GM12874 (cell line): Measurements from ENCODE around the gene PTGDR2.

Experiments
- TF ChIP-seq, protein P1 (sequence below): IDR thresholded peaks from 2 replicates; pipeline ENCODE4 v1.5.1; 2011; ENCODE audit warnings: low read depth, mild to moderate bottlenecking, control low read depth, low read length, moderate library complexity; ENCODE audit not compliant: insufficient read depth

The PTGDR2 gene

DNA sequence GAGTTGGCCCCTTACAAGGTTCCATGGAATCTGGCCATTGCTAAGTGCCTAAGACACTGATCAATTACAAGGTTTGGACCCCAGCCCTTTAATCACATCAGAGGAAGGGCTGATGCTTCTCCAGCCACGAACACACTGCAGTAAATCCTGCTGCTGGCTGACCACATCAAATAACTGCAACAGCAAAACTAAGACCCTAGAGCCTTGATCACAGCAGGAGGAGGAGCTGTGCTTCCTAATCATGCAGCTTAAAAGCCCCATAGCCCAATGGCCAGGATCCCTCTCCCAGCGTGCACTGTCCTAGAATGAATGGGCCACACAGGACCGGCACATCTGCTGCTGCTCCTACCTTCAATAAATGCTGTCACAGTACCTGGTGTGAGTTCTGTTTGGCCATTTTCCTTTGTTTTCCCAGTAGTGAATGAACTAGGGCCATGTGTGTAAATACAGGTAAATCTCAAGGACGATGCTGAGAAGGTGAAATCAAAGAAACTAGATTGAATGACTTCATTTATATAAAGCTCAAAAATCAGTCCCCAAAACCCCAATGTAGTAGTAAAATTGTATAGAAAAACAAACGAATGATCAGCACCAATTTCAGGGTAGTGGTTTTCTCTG lies 24.3 kb upstream of the PTGDR2 start:
- TF ChIP-seq, protein P1, sequence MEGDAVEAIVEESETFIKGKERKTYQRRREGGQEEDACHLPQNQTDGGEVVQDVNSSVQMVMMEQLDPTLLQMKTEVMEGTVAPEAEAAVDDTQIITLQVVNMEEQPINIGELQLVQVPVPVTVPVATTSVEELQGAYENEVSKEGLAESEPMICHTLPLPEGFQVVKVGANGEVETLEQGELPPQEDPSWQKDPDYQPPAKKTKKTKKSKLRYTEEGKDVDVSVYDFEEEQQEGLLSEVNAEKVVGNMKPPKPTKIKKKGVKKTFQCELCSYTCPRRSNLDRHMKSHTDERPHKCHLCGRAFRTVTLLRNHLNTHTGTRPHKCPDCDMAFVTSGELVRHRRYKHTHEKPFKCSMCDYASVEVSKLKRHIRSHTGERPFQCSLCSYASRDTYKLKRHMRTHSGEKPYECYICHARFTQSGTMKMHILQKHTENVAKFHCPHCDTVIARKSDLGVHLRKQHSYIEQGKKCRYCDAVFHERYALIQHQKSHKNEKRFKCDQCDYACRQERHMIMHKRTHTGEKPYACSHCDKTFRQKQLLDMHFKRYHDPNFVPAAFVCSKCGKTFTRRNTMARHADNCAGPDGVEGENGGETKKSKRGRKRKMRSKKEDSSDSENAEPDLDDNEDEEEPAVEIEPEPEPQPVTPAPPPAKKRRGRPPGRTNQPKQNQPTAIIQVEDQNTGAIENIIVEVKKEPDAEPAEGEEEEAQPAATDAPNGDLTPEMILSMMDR, result no peak

DNA sequence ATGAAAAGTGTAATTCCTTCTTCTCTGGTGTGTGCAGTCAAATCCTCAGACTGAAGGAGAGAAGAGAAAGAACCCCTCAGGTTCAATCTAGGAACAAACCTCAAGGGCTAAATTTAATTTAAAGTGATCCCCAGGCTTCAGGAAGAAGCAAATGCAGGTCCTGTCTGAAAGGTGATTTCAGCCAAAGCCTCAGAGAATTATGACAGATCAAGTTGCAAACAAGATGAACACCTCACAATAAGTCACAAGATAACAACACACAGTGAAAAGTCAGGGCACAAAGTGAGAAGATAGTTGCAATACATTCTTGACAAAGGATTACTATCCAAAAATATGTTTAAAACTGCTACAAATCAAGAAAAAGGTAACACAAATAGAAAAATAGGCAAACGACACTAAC lies 23.4 kb upstream of the PTGDR2 start:
- TF ChIP-seq, protein P1, result no peak

DNA sequence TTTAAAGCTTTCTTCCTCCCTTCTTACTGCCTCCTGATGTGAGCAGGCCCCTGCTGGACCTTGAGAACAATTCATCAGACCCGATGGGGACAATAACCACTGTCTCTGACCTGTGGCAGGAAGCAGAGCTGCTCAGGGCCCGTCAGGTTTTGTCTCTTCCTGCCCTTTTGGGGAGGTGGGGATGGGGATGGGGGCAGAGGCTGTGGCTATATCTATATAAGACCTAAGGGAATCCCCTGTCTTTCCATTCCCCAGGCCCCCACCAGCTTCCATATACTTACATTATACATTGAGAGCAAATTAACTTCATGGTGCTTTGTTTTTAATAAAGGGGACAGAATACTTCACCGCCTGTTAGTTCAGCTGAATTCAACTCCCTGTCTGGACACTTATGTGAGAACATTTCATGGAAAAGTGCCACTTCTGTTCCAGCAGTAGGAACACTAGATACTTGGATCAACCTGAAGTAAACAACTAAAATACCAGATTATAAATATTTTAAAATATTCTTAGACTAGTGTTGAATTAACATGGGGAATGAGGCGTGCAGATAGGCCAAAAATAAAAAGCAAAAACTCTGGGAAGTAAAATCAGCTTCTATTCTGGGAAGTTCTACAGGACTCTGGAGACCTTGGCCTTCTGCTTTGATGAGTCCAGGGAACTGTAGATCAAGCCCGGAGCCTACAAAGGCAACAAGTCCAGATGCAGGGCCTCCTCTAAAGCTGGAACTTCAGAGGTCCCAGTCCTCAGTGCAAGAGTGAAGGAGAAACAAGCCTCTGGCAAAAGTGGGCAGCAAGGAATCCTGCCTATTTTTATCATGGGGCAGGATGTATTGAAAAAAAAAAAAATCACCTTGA lies 22.7 kb upstream of the PTGDR2 start:
- TF ChIP-seq, protein P1, result no peak

DNA sequence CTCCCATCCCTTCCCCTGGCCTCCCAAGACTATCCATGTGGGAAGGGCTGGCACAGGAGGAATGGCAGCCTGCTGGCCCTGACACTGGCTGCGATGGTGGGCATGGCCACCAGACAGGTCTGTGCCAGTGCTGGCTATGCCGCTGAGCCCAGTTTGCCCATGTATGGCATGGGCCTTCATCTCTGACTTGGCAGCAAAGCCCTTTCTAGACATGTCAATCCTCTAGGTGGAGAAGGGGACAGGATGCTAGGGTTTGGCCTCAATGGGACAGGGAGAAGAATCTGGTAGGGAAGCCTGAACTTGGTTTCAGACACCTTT lies 20.4 kb upstream of the PTGDR2 start:
- TF ChIP-seq, protein P1, result no peak

DNA sequence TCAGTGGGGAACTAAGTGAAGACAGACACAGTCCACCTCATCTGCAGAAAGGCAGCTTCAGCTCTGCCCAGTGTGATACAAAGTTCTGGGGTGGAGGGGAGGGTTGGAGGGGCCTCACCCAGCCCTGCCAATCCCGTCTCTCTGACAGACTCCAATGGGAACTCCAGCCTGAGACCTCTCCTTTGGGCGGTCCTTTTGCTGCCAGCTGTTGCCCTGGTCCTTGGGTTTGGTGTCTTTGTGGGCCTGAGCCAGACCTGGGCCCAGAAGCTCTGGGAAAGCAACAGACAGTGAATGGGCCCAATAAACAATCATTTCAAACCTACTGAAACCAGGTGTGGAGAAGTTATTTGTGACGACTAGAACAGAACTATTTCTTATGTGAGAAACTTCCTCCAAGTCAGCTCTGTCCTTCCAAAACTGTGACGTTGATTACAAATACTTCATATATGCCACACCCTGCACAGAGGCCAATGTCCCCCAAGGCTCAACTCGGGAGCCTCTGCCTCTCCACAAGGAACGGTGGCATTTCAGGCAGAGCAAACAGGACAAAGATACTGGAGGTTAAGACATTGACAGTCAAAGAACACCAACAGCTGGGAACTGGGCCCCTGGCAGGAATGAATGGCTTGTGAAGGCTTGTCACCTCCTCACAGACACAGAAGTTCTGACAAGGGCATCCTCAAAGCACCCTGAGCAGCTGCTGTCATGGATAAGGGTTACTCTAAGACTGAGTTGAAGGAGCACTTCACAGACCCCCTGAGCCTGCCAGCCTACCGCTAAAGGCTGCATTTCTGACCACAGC lies 19.8 kb upstream of the PTGDR2 start:
- TF ChIP-seq, protein P1, result no peak

DNA sequence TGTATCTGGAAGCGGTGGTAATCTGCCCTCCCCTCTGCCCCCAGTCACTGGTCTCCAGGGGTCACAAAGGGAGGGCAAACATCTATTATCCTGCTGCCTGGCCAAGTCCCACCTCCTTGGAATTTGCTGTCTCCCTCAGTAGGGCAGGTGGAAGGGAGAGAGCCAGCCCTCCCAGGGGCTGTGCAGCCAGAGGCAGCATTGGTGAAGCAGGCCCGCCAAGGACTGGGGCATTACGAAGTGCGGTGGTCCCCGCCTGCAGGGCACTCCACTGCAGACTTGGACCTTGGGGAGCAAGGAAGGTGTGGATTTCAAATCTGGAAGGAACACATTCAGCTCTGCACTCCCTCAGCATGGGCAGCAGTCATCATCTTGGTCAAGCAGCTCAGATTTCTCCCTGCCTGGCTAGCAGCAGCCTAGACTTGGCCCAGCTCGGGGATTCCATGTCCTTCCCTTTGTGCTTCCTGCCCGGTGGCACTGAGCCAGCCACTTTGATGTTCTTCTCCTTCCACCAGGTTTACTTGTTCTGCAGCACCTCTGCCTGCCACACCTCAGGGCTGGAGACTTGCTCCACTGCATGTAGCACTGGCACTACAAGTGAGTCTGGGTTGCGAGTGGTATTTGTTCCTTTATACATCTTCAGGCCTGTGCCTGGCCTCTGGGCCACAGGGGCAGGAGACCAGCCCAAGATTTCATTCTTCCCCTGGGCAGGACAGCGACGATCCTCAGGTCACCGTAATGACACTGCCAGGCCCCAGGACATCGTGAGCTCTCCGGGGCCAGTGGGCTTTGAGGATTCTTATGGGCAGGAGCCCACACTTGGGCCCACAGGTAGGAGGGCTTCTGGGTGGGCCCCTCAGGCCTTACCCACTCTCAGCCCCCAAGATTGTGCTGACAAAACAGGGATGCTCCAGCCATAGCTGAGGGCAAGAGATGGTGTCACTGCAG lies 18.9 kb upstream of the PTGDR2 start:
- TF ChIP-seq, protein P1, result no peak
